Ovary (tissue), 9 donors: ENCODE data around the gene MAN1A1. TPM values are rescaled to one million over a fixed set of nuclear protein-coding genes. Genes with fewer than 3 reads are reported as not detected.

Source experiments
- DNase-seq, 5 donors: peaks; one replicate each; pipeline ENCODE4 v3.0.0-alpha.2; 2019 to 2020
- H3K27ac ChIP-seq, 2 donors: fragments of 200-600 bp; one replicate each; pipeline versions ENCODE4 v1.5.1 to v1.8.0; 2019 to 2022
- H3K27me3 ChIP-seq: fragments of 200-600 bp; one replicate; pipeline ENCODE4 v1.8.0; 2022
- H3K36me3 ChIP-seq: fragments of 200-600 bp; sonication (generic); one replicate; pipeline ENCODE4 v1.5.1; 2019
- H3K4me1 ChIP-seq: one replicate; pipeline ENCODE4 v1.8.1; 2013; ENCODE audit warnings: mild to moderate bottlenecking, moderate library complexity; ENCODE audit not compliant: insufficient read depth
- H3K4me3 ChIP-seq: fragments of 200-600 bp; sonication (generic); one replicate; pipeline ENCODE4 v1.5.1; 2017
- H3K9me3 ChIP-seq, 2 donors: fragments of 200-600 bp in 1 of 2; sonication (generic) in 1 of 2; one replicate each; pipeline versions ENCODE4 v1.5.1 to v1.8.1; 2013 to 2019; ENCODE audit warnings: mild to moderate bottlenecking in 1 of 2, moderate library complexity in 1 of 2
- EP300 ChIP-seq: sonication (generic); formaldehyde crosslinking; IDR thresholded peaks from one replicate; pipeline ENCODE4 v1.6.1; 2017; ENCODE audit warnings: antibody characterized with exemption
- POLR2A ChIP-seq: fragments of 450-650 bp; IDR thresholded peaks from one replicate; pipeline ENCODE4 v1.6.1; 2017; ENCODE audit warnings: antibody characterized with exemption, mild to moderate bottlenecking, moderate library complexity
- WGBS, 3 donors: extraction: QIAGEN DNeasy Blood & Tissue Kit in 1 of 3; methylation state at CpG; one replicate each; pipeline versions ENCODE4 v1.1.5 to v1.1.7; 2013 to 2017; 5-methylcytosine and 5-hydroxymethylcytosine counted together
- intact Hi-C, 4 donors: fragments of 100-400 bp; cut with DNase I; formaldehyde crosslinking; loops; one replicate each; pipeline versions ENCODE4 v1.11.0 to v1.15.1; 2022 to 2023
- polyA plus RNA-seq, 2 donors: library from polyadenylated mRNA; stranded (reverse); fragments of 200-250 nt in 1 of 2; fragments of 350-450 nt in 1 of 2; fragmentation: Illumina TruSeq in 1 of 2; extraction: RNeasy Lipid Tissue Mini Kit (QIAGEN cat#74804) in 1 of 2; gene quantifications; one replicate each; pipeline ENCODE4 v1.2.3, GENCODE V29; 2013 to 2014
- total RNA-seq, 7 donors: library from RNA; depleted of rRNA in 2 of 7; stranded (reverse); fragments of >200 nt in 2 of 7; fragmentation: NEBNext Ultra II Directional in 3 of 7; extraction: Animal tissue kit (Norgen Biotek cat#: 25700) in 3 of 7; gene quantifications; one replicate each; pipeline versions ENCODE4 v1.1.0 to v1.2.4, GENCODE V29; 2016 to 2023
- TF ChIP-seq, protein P1 (sequence below), 3 donors: fragments of 450-650 bp in 2 of 3; fragments of 200-600 bp in 1 of 3; IDR thresholded peaks; one replicate each; pipeline versions ENCODE4 v1.5.1 to v1.8.0; 2016 to 2022; ENCODE audit warnings: antibody characterized with exemption in 3 of 3, mild to moderate bottlenecking in 1 of 3
- donor health status: DM: no; HTN: no; CAD: no; lungs with moderate emphysema.
- donor health status: DM: no; HTN: no; CAD: no.
- donor health status: Bipolar disorder and iron deficiency.
- donor health status: DM: yes; HTN: yes; CAD: no.
- donor health status: DM: no; HTN: no; CAD: no.
- donor health status: DM: yes; HTN: yes; CAD: no.

The MAN1A1 gene
- total and polyA plus RNA-seq, 9 donors, result 22.1 to 49.6 (median 31.8) TPM

DNA sequence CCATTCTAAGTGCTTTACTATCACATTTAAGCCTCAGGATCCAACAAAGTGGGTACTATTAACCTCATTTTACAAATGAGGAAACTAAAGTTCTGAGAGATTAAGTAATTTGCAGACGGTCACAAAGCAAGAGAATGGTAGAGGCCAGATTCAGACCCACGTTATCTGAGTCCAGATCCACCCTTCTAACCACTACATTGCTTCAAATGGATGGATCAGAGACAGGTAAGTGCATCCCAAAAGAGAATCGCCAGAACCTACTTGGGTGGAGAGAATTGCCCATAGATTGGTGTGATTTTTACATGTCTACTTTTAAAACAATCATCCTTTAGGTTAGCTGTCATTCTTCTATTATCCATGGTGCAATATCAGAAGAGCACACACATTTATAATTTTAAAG, 7.1 kb downstream of the MAN1A1 start:
- Histone ChIP-seq H3K27me3 (no peaks in the 10 kb centered on the region), H3K9me3 (no peaks in the 10 kb centered on the region), H3K4me3 (no peak overlapping the region), H3K27ac (no peak overlapping the region), H3K4me1 (peaks cover 5% of the 10 kb centered on the region), H3K36me3 (no peaks in the 10 kb centered on the region)
- DNase-seq, result no peak
- intact Hi-C loops, result no loop called here
- TF ChIP-seq EP300 (no peak), POLR2A (no peak)
- TF ChIP-seq, protein P1, sequence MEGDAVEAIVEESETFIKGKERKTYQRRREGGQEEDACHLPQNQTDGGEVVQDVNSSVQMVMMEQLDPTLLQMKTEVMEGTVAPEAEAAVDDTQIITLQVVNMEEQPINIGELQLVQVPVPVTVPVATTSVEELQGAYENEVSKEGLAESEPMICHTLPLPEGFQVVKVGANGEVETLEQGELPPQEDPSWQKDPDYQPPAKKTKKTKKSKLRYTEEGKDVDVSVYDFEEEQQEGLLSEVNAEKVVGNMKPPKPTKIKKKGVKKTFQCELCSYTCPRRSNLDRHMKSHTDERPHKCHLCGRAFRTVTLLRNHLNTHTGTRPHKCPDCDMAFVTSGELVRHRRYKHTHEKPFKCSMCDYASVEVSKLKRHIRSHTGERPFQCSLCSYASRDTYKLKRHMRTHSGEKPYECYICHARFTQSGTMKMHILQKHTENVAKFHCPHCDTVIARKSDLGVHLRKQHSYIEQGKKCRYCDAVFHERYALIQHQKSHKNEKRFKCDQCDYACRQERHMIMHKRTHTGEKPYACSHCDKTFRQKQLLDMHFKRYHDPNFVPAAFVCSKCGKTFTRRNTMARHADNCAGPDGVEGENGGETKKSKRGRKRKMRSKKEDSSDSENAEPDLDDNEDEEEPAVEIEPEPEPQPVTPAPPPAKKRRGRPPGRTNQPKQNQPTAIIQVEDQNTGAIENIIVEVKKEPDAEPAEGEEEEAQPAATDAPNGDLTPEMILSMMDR (IDR thresholded peaks at IDR 0.05), result no peak
- WGBS, 3 donors, result 93 to 97% (median 94%) methylated on average over 3 of the region's 3 CpGs

DNA sequence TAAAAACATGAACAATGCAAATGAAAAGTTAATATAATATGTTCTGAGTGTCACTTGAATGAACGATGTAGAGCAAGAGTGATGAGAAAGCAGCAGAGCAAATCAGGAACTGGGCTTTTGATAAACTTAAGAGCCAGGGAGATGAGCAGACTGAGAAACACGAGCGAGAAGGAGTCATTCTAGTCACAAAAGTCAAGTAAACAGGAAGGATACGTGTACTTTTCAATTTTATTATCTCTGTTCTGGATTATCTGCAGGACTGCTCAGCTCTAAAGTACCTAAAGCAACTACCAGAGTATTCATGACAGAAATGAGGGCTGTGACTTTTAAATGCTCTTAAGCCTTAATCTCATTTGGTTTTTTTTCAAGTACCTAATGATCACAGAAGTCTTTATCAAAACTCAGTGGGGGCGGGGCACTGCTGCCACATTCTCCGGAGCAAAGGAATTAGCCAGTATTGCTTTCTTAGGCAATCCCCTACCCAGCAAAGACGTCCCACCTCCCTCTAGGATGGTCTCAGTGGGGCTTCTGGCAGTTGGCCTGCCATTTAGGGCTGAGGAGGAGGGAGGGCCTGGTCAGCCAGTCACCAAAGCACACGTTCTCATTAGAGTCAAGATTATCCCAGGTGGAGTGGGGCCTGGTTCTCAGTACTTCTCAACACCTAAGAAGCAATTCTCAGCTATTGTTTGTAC, 8.6 kb downstream of the MAN1A1 start:
- WGBS, 3 donors, result 54 to 69% (median 55%) methylated on average over 8 of the region's 8 CpGs
- Histone ChIP-seq H3K36me3 (no peaks in the 10 kb centered on the region), H3K9me3 (no peaks in the 10 kb centered on the region), H3K4me3 (no peak overlapping the region), H3K27ac (no peak overlapping the region), H3K27me3 (no peaks in the 10 kb centered on the region), H3K4me1 (peaks cover 9% of the 10 kb centered on the region)
- TF ChIP-seq, protein P1 (IDR thresholded peaks at IDR 0.05), result no peak
- TF ChIP-seq EP300 (no peak), POLR2A (no peak)
- no peak for DNase-seq
- intact Hi-C loops, result no loop called here

DNA sequence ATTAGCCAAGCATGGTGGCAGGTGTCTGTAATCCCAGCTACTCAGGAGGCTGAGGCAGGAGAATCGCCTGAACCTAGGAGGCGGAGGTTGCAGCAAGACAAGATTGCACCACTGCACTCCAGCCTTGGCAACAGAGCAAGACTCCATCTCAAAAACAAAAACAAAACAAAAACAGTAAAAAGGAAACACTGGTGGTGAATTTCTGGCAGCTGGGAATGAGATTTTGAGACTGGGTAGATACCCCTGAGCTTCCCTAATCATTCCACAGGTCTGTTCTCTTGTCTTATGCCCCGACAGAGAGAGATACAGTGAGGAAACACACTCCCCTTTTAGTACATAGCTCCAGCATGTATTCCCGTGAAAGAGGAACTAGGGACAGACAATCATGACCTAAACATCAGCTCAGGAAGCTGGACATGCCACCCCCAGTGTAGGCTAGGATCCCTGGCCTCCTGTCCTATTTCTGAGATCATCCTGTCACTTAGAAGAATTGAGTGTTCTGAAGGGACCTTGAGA, 9.6 kb downstream of the MAN1A1 start:
- no peaks in the 10 kb centered on the region for H3K36me3 ChIP-seq
- 66 to 81% (median 73%) methylated on average over 4 of the region's 4 CpGs for WGBS, 3 donors
- TF ChIP-seq, protein P1 (IDR thresholded peaks at IDR 0.05), result no peak
- TF ChIP-seq EP300, result no peak
- no peak for TF ChIP-seq POLR2A
- H3K4me1 ChIP-seq, result peaks cover 9% of the 10 kb centered on the region
- H3K4me3 ChIP-seq, result no peak overlapping the region
- peak in 1 of 5 donors; percentile 28 for DNase-seq
- H3K27me3 ChIP-seq, result no peaks in the 10 kb centered on the region
- intact Hi-C loops, result no loop called here
- no peaks in the 10 kb centered on the region for H3K9me3 ChIP-seq
- no peak overlapping the region for H3K27ac ChIP-seq

DNA sequence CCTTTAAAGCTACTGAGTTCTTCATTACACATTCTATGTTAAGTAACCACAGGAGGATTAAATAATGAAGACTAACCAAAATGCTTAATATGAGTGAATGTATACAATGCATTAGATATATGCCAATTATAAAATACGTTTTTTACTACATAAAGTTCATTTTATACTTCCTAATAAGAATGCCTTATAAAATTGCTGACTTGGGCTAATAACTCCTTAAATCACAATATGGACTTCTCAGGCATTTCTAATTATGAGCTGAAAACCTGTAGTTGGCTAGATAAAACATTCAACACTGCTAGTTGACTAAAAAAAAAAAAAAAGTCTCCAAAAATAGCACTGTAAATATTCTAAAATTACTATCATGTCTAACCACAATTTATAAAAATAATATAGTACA, 11.8 kb downstream of the MAN1A1 start:
- Histone ChIP-seq H3K4me3 (no peak overlapping the region), H3K27ac (no peak overlapping the region), H3K9me3 (no peaks in the 10 kb centered on the region), H3K27me3 (no peaks in the 10 kb centered on the region), H3K4me1 (peaks cover 9% of the 10 kb centered on the region), H3K36me3 (no peaks in the 10 kb centered on the region)
- TF ChIP-seq EP300 (no peak), POLR2A (no peak)
- TF ChIP-seq, protein P1 (IDR thresholded peaks at IDR 0.05), result no peak
- WGBS, 3 donors, result 45 to 68% (median 46%) methylated on average over 1 of the region's 1 CpG
- DNase-seq, result no peak
- intact Hi-C loops, result no loop called here
